GM18519 (cell line): ENCODE data around the gene UNKL.

Source experiments
- ATAC-seq: cut with Tn5 transposase; IDR thresholded peaks from one replicate; pipeline ENCODE4 v1.9.1; 2021; ENCODE audit warnings: mild to moderate bottlenecking, moderate library complexity; ENCODE audit not compliant: unreplicated experiment, low FRiP score

The UNKL gene

DNA sequence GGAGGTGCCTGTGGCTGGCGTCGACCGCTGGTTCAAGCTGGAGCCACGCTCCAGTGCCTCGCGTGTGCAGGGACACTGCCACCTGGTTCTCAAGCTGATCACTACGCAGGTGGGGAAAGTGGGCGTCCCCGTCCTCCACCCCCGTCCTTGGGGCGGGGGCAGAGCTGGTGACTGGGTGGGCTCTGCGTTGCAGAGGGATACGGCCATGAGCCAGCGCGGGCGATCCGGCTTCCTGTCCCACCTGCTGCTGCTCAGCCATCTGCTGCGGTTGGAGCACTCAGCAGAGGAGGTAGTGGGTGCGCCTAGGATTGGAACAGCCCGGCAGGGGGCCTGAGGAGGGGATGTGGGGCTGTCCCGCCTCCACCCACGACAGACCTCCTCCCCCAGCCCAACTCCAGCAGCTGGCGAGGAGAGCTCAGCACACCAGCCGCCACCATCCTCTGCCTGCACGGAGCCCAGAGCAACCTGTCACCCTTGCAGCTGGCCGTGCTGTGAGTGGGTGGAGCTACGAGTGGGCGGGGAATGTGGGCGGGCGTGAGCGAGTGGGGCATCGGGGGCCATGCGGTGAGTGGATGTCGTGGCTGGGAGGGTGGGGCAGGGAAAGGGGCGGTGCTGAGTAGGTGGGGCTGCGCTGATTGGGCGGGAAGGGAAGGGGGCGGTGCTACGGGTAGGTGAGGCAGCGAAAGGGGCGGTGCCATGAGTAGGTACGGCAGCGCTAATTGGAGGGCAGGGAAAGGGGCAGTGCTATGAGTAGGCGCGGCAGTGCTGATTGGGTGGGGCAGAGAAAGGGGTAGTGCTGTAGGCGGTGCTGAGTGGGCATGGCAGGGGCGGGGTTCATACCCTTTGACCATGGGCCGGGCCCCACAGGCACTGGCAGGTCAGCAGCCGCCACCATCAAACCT is 71.7 kb downstream of the UNKL start:
- peak; percentile 49 for ATAC-seq

DNA sequence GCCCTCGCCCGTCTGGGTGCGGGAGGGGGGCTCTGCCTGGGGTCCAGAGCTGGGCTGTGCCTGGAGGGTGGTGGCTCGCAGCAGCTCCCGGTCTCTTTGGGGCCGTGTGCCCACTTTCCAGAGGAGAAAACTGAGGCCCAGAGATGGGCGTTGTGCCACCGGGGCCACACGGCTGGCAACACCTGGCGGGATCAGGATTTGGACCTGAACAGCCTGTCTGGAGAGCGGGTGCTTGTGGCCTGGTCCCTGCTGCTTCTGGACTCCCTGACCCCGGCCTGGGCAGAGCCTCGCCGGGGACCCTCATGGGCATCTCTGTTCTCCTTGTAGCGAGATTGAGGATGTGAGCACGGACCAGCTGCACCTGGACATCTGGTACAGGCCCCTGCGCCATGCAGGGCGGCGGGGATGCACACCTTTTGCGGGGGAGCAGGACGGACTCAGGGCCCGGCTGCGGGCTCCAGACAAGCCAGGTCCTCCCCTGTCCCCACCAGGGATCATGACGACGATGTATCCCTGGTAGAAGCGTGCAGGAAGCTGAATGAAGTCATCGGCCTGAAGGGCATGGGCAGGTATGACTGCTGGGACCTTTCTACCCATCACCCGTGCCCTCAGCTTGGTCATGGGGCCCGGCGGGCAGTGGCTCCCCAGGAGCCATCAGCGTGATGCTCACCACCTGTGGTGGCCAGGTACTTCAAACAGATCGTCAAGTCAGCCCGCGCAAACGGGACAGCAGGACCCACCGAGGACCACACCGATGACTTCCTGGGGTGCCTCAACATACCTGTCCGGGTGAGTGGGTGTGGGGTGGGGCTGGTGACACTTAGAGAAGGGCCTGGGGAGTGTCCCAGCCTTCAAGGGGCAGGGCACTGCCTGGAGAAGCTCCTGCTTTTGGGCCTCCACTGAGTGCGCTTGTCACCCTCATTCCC is 72.7 kb downstream of the UNKL start:
- no peak for ATAC-seq

DNA sequence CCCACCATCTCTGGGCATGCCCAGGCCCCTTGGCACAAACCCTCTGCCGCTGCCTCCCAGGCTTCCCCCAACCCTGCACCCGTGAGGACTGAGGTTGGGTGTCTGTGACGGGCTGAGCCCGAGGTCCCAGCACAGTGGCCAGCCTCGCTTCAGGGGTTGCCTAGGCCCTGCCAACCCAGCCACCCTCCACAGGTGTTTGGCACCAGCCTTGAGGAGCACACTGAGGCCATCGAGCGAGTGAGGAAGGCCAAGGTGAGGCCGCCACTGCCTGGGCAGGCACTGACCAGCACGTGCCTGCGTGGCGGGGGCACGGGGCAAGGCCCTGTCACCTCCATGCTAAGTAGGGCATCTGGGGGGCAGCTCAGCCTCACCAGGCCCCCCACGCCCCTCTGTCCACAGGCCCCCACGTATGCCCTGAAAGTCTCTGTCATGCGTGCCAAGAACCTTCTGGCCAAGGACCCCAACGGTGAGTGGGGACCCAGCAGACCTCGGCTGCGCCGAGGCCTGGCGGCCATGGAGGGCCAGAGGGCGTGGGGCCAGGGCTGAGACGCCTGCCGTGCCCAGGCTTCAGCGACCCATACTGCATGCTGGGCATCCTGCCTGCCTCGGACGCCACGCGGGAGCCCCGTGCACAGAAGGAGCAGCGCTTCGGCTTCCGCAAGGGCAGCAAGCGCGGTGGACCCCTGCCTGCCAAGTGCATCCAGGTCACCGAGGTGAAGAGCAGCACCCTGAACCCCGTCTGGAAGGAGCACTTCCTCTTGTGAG is 73.6 kb downstream of the UNKL start:
- no peak for ATAC-seq

DNA sequence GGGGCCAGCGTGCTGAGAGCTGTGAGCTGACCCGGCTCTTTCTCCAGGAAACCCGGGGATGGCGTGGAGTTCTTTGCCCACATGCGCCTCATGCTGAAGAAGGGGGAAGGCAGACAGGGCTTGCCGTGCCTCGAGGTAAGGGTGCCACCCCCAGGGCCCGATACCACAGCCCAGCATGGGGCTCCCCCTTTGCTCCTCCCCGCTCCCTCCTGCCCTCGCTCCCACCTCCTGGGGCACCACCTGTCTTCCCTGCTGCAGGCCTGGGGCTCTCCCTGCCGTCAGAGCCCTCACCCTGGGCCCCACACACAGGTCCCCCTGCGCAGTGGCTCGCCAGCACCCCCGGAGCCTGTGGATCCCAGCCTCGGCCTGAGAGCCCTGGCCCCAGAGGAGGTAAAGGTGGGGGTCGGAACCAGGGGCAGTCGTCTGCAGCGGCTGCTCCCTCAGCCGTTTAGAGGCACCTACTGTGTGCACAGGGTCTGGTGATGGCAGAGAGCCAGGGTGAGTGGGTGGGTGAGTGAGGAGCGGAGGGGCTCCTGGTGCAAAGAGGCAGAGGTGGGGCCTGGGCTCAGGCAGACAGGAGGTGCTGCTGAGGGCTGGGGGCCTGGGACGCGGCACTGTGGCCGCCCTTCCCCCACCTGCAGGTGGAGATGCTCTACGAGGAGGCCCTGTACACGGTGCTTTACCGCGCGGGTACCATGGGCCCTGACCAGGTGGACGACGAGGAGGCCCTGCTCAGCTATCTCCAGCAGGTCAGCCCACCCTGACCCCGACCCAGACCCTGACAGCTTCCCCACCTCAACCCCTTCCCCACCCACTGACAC is 75.4 kb downstream of the UNKL start:
- no peak for ATAC-seq

DNA sequence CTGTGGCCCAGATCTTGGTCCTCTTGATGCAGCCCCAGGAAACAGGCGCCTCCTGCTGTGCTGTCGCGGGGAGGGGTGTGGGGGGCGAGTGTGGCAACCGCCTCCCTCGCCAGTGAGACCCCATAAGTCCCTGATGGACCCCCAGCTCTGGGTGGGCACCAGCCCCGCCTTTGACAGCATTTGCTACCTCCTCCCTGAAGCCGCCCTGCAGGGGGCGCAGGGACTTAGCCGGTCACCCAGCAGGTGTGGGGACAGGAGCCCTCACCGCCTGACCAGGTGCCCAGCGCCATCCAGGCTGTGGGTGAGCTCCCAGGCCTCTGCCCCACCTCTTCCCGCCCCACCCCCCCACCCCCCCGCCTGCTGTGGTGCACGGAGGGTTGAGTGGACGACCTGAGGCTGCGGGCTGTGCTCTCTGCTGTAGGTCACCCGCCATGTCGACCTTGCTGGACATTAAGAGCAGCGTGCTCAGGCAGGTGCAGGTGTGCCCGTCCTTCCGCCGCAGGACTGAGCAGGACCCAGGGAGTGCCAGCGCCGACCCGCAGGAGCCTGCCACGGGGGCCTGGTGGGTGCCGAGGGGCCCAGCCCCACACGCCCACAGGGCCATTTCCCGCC is 76.3 kb downstream of the UNKL start:
- no peak for ATAC-seq

DNA sequence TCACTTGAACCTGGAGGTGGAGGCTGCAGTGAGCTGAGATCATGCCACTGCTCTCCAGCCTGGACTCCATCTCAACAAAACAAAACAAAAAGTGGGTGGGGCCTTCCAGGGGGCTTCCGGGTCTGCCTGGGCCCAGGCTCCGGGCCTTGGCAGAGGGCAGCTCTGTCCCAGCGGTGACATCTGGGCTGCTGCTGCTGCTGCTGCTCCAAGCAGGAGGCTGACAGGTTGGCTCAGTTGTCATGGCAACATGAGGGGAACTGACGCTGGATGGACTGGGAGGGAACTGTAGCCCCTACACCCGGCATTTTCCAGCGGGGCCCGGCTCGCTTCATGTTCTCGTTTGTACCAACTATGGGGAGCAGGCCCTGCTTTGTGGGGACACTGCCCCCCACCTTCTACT is 77.0 kb downstream of the UNKL start:
- no peak for ATAC-seq

DNA sequence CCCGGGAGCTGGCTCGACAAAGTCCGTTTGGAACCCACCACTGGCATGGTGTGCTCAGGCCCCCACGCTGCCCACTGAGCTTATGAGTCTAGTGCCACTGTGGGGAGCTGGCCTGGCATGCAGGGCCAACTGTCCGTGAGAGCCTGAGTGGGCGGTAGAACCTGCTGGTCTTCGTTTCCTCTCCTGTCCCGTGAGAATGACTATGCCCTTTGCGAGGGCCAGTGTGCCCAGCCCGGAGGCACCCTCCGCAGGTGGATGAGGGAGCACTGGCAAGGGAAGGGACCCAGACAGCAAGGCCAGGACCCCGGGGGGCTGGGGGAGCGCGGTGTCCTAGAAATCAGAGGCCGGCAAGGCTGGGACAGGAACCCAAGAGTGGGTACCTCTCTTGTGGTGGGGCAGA is 77.9 kb downstream of the UNKL start:
- ATAC-seq, result no peak

DNA sequence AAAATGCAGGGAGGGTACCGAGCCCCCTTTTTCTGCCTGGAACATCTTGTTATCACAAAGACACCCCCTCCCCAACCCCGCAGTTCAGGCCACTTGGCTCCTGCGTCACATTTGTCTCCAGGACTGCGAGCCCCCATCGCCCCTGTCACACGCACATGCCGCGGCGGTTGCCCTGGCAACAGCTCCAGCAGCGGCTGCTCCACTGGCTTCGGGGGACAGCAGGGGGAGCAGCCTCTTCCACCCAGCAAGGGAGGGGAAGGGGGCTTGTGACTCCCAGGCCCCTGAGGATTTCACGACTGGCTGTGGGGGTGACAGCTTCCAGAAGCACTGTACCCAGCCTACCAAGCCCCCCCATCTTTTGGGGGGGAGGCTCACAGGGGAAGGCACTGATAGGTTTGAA is 78.5 kb downstream of the UNKL start:
- no peak for ATAC-seq

DNA sequence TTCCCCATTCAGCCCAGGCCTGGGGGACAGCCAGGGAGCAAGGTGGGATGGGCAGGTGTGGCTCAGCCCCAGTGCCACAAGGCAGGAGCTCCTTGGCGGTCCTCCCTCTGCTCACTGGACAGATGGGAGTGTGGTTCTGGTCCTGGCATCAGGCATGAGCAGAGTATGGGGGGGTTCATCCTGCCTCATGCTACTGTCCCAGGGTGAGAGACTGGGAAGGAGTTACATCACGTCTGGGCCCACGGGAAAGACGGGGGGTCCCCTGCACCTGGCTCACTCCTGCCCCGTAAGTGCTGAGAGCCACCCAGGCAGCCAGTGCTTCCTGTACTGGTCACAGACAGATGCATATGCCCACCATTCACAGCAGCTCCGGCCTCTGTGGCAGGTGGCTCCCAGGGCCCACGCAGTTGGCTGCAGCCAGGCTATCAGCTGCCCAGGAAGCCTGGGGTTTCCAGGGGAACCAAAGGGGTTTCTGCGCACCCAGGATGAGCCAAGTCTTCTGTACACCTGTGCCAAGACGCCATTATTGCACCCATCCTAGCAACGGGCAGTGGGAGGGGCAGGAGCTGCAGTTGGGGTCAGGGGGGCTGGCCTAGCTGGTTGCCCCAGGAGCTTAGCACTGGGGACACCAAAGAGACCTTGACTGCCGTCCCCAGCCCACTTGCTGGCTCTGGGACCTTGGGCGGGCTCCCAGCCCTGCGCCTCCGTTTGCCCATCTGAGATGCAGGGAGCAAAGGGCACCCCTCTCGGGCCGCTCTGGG is 79.1 kb downstream of the UNKL start:
- no peak for ATAC-seq

DNA sequence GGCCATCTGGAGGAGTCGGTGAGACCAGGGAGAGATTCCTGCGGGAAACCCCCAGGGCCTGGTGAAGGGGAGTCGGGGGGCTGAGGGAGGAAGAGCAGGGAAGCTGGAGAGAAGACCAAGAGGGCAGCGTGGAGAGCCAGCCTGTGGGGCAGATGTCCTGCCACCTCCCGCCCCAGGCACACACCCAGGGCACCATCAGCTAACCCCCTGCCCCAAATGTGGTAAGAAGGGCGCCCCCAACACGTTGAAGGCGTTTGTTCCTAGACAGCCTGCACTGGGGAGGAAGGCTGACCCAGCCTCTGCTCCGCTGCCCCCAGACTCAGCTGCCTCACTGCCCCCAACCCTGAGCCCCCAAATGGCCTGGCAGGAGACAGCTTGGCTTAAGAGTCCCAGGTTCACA is 79.8 kb downstream of the UNKL start:
- ATAC-seq, result no peak

DNA sequence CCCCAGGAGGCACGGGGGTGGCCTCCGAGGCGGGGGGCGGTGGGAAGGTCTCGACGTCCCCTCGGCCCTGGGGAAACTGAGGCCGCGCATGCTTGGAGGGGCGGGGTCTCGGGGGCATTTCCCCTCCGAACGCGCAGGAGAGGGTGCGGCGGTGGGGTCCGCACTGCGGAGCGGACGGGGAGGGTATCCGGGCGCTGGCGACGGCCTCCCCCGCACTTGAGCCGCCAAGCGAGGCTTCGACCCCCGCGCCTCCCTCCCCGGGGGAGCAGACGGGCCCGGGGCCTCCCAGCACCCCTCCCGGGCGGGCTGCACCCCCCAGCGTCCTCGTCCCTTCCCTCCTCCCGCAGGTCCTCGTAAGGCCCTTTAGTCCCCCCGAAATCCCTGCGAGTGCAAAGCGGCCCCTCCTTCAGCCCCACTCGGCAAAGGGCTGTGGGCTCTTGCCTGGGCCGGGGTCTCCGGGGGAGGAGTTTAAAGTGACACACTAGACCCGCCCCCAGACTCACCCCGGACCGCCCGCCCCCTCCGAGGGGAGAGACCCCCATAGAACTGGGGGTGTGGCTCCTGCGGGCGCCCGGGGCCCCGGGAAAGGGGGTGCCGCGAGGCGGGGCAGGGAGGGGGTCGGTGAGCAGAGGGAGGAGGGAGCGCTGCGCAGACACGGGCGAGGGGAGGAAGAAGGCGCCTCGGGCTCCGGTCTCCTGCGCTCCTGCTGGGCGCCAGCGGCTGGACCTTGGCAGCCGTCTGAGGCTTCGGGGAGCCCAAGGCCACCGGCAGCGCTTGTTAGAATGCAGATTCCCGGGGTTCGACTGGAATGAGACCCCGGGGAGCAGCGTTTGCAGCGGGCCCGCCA is 80.4 kb downstream of the UNKL start:
- no peak for ATAC-seq

DNA sequence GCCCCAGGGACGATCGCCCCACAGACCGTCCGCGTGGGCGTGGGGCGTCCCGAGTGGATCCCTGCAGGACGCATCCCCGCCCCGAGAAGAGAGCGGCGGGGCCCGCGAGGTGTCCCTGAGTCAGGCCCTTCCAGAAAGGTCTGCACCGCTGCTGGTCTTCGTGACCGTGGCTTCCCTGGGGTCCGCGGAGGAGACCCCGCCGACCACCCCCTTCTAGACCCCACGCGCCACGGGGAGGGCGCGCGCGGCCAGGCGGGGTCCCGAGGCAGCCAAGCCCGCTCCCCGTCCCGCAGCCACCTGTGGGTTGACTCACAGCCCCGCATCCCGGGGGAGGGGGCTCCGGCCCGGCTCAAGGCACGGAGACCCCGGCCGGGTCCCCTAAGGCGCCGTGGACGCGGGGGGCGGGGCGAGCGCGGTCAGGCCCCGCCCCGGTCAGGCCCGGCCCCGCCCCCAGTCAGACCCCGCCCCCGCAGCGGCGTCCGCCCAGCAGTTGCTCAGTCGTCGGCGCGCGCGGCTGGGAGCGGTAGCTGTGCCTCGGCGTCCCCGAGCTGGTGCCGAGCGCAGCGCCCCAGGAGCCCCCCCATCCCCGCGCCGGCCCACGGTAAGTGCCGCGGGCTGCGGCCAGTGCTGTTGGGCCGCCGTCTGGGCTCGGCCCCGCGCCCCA is 81.2 kb downstream of the UNKL start, which contains the start of gene BAIAP3:
Gene BAIAP3, plus strand, starts transcription at position 497 of the 664 bp plus-strand sequence. CDS start 4,905 bp downstream, outside the sequence.
- no peak for ATAC-seq

DNA sequence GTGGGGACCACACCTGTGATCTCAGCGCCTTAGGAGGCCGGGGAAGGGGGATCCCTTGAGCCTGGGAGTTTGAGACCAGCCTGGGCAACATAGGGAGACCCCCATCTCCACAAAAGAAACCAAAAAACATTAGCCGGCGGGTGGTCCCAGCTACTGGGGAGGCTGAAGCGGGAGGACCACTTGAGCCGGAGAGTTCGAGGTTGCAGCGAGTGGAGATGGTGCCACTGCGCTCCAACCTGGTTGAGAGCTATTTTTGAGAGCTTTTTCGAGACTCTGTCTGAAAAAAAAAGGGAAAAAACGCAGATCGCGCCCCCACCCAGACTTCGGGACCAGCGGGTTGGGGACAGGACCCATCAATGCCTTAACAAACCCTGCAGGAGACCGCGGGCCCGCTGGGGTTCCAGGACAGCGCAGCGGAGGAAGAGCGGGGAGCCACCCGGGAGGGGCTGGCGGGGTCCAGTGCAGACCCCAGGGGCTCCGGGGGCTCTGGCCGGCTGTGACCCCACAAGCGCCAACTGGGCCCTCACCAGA is 81.8 kb downstream of the UNKL start:
- ATAC-seq, result no peak

DNA sequence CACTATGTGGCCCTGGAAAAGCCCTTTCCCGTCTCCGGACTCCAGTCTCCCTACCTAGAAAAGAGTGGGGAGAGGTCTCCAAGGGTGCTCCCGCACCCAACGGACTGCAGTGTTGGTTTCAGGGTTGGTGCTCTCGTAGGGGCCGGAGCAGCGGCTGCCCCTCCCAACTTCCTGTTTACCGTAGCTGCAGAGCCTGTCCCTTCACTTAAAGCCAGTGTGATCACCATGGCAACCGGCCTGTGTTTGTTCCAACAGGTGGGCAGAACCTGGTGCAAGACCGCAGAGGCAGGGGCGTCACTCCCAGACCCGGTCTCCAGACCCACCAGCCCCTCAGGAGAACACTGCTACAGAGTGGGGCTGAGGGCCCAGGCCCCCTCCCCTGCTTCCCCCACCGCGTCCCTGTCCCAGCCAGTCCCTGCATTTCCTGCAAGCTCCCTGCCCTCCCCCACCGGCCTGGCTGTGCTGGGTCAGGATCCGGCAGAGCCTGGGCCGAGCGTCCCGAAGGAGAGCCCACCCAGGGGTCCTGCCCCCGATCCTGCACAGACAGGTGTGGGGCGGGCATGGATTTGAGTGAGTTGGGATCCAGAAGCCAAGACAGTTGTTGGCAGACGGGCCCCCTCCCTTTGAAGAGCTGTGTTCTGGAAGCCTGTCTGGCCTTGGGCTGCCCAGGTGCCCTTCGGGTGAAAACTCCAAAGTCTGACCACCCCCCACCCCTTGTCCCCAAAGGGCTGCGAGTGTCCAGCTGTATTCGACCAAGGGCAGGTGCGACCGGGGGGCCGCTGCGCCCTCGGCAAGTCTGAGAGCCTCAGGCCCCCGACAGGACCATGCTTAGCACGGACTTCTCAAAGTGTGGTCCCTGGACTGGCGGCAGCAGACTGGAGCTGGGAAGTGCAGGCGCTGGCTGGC is 82.5 kb downstream of the UNKL start:
- ATAC-seq, result no peak

DNA sequence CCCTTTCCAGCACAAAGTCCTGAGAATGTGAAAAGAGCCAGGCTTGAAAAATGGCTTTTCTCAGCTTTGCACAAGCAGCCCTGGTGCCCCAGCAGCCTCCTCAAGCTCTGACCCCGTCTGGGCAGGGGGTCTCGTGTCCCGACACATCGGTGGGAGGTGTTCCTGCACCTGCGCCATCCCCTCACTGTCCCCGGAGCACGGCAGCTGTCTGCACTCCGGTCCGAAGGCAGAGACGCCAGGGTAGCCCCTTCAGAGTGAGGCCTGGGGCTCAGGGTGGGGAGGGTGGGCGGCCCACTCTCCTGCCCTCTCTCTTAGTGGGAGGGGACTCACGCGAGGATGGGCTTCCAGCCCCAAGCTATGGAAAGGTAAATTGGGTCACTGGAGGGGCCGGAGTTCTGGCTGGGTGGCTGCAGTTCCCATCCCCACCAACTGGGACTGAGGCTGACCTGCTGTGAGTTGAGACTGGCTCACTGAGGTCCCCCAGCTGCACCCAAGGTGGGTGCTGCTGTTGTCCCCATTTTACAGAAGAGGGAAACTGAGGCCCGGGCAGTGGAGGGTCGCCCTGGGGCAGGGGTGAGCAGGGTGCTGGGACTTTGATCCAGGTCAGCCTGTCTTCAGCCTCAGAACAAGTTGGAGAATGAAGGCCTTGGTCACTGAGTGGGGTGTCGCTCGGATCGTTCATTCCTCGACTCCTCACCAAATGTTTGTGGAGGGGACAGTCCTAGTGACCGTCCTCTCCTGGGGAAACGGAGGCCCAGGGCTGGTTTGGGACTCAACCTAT is 83.4 kb downstream of the UNKL start:
- no peak for ATAC-seq
